Activated T-cell treated with anti-CD3 and anti-CD28 coated beads, Interleukin-2, amount 50 U/mL, for 1 hour (primary cell): Measurements from ENCODE around the gene OLFM2.

ENCODE experiments used
- DNase-seq: peaks from one replicate; pipeline ENCODE4 v3.0.0-alpha.2; 2020

The OLFM2 gene

GRCh38 chr19:9903336-9903735, 33.0 kb downstream of the OLFM2 start:
- no peak for DNase-seq

GRCh38 chr19:9901642-9902041, 34.7 kb downstream of the OLFM2 start:
- no peak for DNase-seq

- DNase-seq, result no peak
Observed at GRCh38 chr19:9901020-9901419, 35.3 kb downstream of the OLFM2 start.

GRCh38 chr19:9891609-9892373, 44.5 kb downstream of the OLFM2 start:
- no peak for DNase-seq

GRCh38 chr19:9885077-9885552, 51.2 kb downstream of the OLFM2 start:
- DNase-seq, result no peak

- DNase-seq, result no peak
Observed at GRCh38 chr19:9883764-9884163, 52.6 kb downstream of the OLFM2 start.

- no peak for DNase-seq
Observed at GRCh38 chr19:9883231-9883758, 53.0 kb downstream of the OLFM2 start.

GRCh38 chr19:9881720-9882119, 54.6 kb downstream of the OLFM2 start:
- no peak for DNase-seq

GRCh38 chr19:9878511-9879196, 57.7 kb downstream of the OLFM2 start:
- DNase-seq, result no peak

- no peak for DNase-seq
Observed at GRCh38 chr19:9877780-9878510, 58.4 kb downstream of the OLFM2 start.

- DNase-seq, result no peak
Observed at GRCh38 chr19:9875796-9876195, 60.5 kb downstream of the OLFM2 start.

- DNase-seq, result no peak
Observed at GRCh38 chr19:9875031-9875627, 61.2 kb downstream of the OLFM2 start.

- no peak for DNase-seq
Observed at GRCh38 chr19:9872618-9873242, 63.6 kb downstream of the OLFM2 start.

GRCh38 chr19:9871626-9872338, 64.5 kb downstream of the OLFM2 start:
- no peak for DNase-seq

GRCh38 chr19:9868983-9869617, 67.2 kb downstream of the OLFM2 start:
- no peak for DNase-seq

- DNase-seq, result no peak
Observed at GRCh38 chr19:9865732-9866501, 70.4 kb downstream of the OLFM2 start.

GRCh38 chr19:9863759-9864158, 72.6 kb downstream of the OLFM2 start:
- DNase-seq, result no peak

- DNase-seq, result no peak
Observed at GRCh38 chr19:9862938-9863337, 73.4 kb downstream of the OLFM2 start.

- DNase-seq, result no peak
Observed at GRCh38 chr19:9861503-9861902, 74.8 kb downstream of the OLFM2 start.

- no peak for DNase-seq
Observed at GRCh38 chr19:9860407-9860806, 75.9 kb downstream of the OLFM2 start.

GRCh38 chr19:9858766-9859165, 77.5 kb downstream of the OLFM2 start:
- DNase-seq, result no peak
